Panc1 (cell line): ENCODE results near the gene LSM12.

Experiments
- CTCF ChIP-seq: fragments of 450-650 bp; IDR thresholded peaks from 2 replicates; pipeline ENCODE4 v1.5.1; 2017; ENCODE audit warnings: mild to moderate bottlenecking
- POLR2AphosphoS5 ChIP-seq: IDR thresholded peaks from 2 replicates; pipeline ENCODE4 v1.6.1; 2012; ENCODE audit warnings: mild to moderate bottlenecking, low read depth, low read length, moderate library complexity

GRCh38 chr17:44039829-44040635 lies 26.4 kb downstream of the LSM12 start:
- TF ChIP-seq CTCF = no peak
- no peak for TF ChIP-seq POLR2AphosphoS5
